Stimulated activated CD8-positive, alpha-beta memory T cell treated with anti-CD3 and anti-CD28 coated beads, Interleukin-15, amount 100 ng/mL, for 24 hours (primary cell): ENCODE results near the gene KCNH6.

Experiments used
- DNase-seq: peaks from one replicate; pipeline ENCODE4 v3.0.0-alpha.2; 2020; ENCODE audit warnings: low read depth

KCNH6 gene

GRCh38 chr17:63550817-63551639 lies 27.9 kb downstream of the KCNH6 start:
- no peak for DNase-seq

GRCh38 chr17:63552211-63552610 lies 29.1 kb downstream of the KCNH6 start:
- DNase-seq = no peak

GRCh38 chr17:63555500-63556156 lies 32.5 kb downstream of the KCNH6 start:
- no peak for DNase-seq

DNA sequence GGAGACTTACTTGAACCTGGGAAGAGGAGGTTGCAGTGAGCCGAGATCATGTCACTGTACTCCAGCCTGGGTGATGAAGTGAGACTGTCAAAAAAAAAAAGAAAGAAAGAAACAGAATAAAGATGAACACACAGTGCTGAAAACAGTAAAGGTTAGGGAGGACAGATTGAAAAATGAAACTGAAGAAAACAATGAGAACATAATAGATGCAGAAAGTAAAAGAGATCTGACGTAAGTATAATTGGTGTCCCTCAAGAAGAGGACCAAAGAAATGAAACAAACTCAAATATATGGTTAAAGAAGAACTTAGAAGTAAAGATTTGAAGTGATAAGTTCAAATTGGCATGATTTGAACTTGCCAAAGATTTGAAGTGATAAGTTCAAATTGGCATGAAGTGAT lies 34.3 kb downstream of the KCNH6 start:
- no peak for DNase-seq

- no peak for DNase-seq
Observed at GRCh38 chr17:63558441-63558840, 35.3 kb downstream of the KCNH6 start.

DNA sequence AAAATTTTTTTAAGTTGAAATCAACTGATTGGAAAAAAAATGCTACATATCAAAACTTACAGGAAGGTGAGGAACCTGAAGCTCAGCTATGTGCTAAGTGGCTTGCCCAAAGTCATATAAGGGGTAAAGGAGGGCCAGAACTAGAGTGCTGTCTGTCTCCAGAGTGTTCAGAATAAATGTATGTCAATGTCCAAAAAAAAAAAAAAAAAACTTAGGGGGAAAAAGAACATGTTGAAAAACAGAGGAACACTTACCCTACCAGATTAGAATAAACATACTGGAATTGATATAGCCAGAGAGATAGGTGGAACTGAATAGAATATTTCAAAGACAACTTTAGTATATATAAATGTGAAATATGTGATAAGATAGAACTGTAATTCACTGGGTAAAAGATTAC lies 38.7 kb downstream of the KCNH6 start:
- no peak for DNase-seq

DNA sequence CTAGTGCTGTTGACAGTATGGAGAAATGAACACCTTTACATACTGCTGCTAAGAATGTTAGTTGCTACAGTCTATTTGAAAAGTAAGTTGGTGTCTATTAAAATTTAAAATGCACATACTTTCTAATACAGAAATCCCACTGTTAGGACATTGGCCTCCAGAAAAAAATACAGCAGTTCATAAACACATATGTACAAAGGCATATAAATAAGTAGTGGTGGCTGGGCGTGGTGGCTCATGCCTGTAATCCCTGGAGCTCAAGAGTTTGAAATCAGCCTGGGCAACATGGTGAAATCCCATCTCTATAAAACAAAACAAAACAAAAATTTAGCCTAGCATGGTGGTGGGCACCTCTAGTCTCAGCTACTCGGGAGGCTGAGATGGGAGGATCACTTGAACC lies 40.2 kb downstream of the KCNH6 start:
- no peak for DNase-seq

DNA sequence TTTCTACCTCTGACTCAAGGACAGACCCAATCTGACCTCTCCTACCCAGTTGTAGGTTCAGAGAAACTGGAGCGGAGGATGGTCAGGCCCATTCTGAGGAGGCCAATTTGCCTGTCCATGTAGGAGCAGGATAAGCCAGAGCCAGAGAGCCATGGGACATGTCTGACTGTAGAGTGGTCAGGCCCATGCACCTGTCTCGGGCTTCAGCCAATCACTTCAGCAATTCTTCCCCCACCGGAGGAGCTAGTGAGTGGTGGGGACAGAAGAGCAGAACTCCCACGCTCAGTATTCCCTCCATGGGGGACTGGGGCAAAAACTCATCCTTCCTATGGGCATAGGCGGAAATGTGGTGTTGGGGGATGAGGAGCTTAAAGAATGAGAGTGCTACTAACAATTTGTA lies 41.4 kb downstream of the KCNH6 start:
- DNase-seq = no peak

GRCh38 chr17:63567229-63567628 lies 44.1 kb downstream of the KCNH6 start:
- no peak for DNase-seq

DNA sequence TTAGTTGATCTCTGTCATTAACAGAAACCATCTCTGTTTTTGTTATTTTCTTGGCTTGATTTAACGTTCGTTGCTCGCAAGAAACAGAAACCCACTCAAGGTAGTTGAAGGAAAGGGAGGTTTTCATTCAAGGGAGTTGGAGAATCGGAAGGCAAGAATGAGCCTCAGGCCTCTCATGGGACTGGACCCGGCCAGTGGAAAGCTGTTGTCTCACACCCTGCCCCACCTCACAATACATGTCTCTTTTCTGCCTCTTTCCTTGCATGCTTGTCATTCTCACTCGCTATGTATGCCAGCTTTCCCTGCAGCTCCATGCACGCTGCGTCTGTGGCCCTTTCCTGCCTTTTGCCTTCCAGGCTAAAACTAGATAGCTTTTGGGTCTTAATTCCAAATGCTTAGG lies 45.4 kb downstream of the KCNH6 start:
- no peak for DNase-seq

GRCh38 chr17:63571632-63572310 lies 48.6 kb downstream of the KCNH6 start:
- no peak for DNase-seq

GRCh38 chr17:63573634-63574033 lies 50.5 kb downstream of the KCNH6 start:
- no peak for DNase-seq

DNA sequence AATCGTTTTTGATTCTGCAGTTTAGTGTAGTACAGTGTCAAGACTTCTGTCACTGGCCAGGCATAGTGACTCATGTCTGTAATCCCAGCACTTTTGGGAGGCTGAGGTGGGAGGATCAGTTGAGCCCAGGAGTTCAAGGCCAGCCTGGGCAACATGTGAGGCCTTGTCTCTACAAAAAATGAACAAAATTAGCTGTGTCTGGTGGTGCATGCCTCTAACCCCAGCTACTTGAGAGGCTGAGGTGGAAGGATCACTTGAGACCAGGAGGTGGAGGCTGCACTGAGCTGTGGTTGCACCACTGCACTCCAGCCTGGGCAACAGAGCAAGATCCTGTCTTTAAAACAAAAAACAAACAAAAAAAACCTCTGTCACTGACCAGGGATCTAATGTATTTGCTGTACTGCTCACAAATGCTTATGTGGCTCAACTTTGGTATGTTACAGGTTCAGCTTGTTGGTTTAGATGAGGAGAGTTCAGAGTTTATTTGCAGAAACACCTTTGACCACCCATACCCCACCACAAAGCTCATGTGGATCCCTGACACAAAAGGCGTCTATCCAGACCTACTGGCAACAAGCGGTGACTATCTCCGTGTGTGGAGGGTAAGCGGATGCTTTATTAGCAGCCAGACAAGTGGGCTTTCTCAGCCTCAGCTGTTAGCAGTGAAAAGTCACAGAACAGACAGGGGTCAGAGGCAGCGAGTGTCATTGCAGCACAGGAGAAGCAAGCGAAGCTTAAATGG lies 55.0 kb downstream of the KCNH6 start:
- DNase-seq = no peak

DNA sequence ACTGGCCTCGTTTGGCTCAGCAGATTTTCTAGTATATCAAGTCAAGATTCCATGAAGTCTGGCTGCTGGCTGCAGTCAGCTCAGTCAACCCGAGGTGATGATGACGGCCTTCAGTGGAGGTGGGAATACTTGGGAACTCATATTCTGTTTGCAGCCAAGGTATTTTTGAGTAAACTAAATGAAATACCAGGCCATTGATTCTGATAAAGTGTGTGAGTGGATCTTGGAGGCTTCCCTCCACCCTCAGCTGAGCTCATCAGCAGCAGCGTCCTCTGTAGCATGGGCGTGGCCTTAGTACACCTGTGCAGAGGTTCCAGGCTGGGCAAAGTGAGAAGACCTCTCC lies 55.6 kb downstream of the KCNH6 start:
- no peak for DNase-seq

DNA sequence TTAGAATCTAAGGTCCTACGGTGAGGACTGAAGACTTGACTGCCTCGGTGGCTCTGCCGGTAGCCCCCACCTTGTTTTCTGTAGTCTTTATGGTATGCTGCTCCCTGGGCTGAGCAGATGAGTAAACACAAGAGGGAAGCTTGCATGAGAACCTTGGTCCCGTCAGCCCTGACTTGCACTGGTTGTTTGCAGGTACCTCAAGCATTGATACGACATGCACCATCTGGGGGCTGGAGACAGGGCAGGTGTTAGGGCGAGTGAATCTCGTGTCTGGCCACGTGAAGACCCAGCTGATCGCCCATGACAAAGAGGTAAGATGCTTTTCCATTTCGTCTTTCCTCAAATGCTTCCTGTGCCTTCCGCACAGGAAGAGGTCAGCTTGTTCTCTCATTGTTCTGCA lies 56.5 kb downstream of the KCNH6 start:
- DNase-seq = no peak

DNA sequence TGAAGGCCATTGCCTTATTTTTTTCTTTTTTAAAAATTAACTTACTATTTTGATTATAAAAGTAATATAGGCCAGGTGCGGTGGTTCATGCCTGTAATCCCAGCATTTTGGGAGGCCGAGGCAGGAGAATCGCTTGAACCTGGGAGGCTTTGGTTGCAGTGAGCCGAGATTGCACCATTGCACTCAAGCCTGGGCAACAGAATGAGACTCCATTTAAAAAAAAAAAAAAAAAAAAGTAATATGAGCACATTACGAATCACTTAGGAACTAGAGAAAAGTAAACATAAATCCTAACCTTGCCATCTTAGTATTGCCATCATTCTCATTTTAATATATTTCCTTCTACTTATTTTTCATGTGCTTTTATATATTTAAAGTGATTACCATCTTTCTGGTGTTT lies 64.6 kb downstream of the KCNH6 start:
- DNase-seq = no peak

- no peak for DNase-seq
Observed at GRCh38 chr17:63588797-63589196, 65.6 kb downstream of the KCNH6 start.

DNA sequence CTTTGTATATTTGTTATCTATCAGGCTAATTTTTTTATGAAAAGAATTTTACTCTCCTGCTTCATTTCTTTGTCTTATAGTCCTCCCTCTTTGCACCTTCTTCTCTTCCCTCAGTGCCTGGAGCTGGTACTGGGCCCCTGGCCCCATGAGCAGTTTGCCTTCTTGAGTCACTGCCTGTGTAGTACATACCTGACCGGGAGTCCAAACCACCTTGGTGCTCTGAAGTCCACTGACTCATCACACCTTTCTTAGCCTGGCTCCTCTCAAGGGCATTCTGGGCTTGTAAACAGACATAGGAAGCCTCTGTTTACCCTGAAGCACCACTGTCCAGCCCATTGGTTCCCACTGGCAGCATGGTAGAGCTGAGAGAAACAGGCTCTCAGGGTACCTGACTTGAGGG lies 66.5 kb downstream of the KCNH6 start:
- DNase-seq = no peak

DNA sequence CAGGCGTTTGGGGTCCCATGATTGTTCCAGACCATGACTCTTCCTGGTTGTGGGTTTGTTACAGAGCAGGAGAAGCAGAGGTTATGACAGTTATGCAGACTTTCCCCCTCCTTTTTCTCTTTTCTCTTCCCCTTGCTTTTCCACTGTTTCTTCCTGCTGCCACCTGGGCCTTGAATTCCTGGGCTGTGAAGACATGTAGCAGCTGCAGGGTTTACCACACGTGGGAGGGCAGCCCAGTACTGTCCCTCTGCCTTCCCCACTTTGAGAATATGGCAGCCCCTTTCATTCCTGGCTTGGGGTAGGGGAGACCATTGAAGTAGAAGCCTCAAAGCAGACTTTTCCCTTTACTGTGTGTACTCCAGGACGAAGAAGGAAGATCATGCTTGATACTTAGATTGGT lies 69.6 kb downstream of the KCNH6 start:
- DNase-seq = no peak

DNA sequence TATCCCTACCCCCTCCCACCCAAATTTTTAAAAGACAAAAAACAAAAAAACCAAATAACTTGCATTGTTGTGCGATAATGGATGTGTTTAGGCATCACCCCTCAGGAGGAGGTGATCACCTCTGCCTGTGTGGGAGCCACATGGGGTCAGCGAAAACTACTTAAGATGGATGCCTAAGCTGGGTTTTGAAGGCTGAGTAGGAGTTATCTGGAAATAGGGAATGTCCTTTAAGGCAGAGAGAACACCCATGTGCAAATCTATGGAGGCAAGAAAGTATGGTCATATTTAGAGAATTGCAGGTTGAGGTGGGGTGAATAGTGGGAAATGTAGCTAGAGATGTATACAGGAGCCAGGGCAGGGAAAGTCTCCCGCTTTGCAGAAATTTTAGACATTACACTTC lies 72.0 kb downstream of the KCNH6 start:
- no peak for DNase-seq
